HG03469 (cell line): ENCODE measurements around the gene ABTB1.
"Not testable (repeated sequence)": the region's sequence is repeated elsewhere in the genome, so short reads cannot be mapped to it uniquely, and the experiment has no call there.

Experiments
- ATAC-seq: cut with Tn5 transposase; IDR thresholded peaks from one replicate; pipeline ENCODE4 v1.9.1; 2021; ENCODE audit warnings: mild to moderate bottlenecking, moderate library complexity, moderate number of reproducible peaks; ENCODE audit not compliant: unreplicated experiment

The ABTB1 gene

DNA sequence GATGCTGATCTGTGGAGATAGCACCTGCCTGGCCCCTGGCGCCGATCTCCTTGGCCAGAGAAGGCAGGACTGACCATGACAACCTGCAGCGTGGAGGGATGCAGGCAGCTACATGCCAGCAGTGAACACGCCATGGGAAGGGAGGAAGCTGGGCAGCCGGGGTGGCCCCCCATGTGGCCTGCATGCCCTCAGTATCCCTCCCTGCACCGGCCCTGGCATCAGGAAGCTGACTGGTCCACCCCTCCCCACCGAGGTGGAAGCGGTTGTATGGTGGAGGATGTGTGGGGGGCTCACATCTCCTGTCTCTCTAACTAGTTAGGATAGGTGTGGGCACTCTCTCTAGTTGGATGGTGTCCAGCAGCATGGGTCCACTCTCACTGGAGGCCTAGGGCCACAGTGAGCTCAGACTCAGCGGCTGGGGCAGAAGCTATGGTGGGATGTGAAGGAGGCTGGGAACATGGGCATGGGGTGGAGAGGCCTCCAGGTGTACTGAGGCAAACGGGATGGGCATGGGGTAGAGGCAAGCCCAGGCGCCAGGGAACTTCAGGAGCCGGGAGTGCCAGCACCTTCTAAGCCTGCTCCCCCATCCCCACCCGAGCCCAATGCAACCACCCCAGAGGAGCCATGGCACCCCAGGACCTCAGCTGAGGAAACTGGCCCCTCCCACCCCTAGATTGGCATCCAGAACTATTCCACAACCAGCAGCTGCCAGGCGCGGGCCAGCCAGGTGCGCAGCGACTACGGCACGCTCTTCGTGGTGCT is 1.8 kb upstream of the ABTB1 start:
- ATAC-seq, result no peak

DNA sequence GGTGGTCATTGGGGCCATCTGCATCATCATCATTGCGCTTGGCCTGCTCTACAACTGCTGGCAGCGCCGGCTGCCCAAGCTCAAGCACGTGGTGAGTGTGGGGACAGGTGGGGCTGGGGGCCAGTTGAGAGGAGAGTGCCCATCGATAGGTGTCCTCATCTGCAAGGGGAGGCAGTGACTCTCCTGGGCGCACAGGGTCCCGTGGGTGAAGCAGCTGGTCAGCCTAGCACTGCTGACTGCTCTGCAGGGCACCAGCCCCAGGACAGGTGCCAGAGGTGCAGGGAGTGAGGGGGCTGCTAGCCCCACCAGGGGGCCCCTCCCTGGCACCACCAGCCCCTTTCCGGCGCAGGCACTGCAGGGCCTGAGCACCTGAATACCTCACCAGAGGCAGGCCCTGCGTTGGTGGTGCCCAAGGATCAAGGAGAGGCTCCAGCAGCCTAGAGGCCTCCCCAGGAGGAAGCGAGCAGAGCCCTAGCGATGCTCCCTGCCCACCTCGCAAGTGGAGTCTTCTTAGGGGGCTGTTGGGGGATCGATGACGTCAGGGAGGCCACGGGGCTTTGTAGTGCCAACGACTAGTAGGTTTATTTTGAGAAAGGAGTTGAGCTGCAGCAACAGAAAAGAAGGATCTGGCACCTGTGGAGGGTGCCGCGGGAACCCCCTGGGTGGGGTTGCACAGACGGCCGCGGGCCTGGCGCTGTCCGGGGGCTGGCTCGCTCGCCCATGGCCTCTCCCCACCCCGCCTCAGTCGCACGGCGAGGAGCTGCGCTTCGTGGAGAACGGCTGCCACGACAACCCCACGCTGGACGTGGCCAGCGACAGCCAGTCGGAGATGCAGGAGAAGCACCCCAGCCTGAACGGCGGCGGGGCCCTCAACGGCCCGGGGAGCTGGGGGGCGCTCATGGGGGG is 976 bp upstream of the ABTB1 start:
- no peak for ATAC-seq

DNA sequence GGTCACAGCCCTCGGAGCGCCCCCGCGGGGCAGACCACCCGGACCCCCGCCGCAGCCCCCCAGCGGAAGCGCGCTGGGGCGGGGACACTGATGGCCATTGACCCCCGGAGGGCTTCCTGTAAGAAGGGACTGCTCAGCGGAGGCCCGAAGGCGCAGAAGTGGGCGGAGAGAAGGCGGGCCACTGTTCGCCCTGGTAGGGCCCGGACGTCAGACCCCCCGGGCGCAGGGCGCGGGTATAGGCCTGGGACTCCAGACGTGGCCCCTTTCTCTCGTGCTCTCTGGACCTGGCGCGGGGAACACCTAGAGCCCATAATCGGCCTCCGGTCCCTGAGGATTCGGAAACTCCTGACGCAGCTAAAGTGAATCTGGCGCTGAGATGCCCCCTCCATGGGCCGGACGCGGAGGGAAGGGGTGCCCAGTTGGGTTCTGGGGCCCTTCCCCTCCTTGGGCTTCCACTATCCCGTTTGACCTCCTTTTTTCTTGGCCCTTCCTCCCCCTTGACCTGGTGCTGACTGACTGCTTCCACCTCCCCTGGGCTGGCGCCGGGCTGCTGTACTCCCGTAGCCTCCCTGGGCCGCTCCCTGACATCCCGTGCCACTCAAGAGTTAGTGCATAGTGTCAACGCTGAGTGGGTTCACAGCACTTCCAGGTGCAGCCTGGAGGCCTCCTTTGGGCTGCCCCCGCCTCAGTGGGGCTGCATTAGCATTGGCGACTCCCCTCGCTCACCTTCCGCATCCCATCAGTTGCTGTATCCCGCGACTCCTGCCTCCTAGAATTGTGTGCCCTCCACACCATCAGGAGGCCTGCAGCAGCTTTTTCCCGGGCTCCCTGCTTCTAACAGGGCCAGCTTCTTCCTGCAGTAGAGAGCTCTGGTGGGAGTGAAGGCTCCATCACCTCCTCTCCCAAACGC is 694 bp downstream of the ABTB1 start:
- no peak for ATAC-seq

DNA sequence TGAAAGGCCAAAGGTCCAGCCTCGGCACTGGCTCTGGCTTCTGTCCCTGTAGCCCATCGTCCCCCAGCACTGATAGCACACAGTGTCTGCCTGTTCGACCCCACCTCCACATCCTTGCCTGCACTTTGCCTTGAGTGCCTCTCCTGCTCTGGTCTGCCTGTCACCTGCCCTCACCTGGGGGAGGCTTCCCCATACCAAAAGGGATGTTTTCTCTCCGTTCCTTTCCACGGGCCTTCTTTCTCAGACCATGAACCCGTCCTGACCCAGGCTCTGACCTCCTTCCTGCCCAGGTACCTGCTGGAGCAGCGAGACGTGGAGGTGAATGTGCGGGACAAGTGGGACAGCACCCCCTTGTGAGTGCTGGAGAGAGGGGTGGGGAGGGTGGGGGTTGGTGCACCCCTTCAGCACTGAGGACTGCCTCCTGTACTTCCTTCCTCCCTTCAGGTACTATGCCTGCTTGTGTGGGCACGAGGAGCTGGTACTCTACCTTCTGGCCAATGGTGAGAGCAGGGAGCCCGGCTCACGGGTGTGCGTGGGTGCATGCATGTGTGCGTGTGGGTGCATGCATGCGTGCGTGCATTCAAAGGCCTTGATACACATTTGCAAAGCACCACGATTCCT is 1.5 kb downstream of the ABTB1 start:
- no peak for ATAC-seq

DNA sequence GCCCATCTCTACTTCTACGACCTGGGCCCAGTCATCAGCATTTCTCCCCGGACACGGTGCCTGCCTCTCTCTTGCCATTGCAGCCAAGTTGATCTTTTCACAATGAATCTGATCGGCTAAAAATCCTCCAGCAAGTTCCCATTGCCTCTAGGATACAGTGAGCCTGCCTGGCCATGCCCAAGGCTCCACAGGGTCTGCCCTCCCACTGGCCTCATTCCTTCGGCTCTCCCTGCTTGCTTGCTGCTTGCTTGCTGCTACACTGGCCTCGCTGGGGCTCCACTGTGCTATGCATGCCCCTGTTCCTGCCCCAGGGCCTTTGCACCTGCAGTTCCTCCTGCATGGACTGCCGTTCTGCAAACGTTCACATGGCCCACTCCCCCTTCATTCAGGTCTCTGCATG is 2.0 kb downstream of the ABTB1 start:
- no peak for ATAC-seq

DNA sequence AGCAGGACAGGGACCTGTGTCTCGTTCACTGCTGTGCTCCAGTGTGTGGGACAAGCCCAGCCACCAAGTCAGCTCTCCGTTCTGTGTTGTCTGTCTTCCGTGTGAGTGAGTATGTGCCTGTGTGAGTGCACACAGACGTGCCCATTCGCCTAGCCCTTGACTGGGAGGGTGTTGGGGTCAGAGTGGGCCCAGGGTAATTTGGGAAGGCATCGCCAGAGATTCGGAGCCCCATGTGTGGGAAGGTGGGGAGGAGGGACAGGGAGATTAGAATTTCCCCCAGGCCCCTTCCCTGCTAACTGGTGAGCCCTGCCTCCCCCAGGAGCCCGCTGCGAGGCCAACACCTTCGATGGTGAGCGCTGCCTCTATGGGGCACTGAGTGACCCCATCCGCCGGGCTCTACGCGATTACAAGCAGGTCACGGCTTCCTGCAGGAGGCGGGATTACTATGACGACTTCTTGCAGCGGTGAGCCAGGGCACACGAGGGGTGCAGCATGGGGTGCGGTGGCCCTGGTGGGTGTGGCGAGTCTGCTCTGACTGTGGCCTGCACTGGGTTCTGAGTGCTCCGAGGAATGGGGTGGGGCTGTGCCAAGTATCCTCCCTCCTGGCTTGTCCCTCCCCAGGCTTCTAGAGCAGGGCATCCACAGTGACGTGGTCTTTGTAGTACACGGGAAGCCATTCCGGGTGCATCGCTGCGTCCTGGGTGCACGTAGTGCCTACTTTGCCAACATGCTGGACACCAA is 3.1 kb downstream of the ABTB1 start:
- ATAC-seq, result no peak

DNA sequence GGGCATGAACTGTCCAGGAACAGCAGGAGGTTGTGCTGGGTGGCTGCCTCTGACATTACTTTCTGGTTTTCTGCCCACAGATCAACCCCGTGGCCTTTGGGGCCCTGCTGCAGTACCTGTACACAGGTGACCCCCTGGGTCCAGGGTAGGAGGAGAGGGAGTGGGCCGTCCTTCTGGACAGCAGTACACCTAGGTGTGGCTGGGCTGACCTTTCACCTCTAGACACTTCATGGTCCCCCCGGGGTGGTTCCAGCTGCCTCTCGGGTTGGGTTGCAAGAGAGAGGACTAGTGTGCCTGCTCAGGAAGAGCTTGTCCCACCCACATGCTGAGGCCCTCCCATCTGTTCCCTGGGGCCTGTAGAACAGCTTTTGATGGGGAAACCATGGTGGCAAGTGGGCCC is 3.7 kb downstream of the ABTB1 start:
- no peak for ATAC-seq

DNA sequence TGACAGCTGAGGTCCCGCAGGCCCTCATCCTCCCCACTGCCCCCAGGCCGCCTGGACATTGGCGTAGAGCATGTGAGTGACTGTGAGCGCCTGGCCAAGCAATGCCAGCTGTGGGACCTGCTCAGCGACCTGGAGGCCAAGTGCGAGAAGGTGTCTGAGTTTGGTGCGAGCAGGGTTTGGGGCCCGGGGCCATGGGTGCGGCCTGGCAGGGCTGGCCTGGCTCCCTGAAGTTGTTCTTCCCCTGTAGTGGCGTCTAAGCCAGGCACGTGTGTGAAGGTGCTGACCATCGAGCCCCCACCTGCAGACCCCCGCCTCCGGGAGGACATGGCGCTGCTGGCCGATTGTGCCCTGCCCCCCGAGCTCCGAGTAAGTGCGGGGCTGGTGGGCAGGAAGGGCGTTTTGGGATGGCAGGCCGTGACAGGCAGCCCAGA is 4.2 kb downstream of the ABTB1 start:
- no peak for ATAC-seq

DNA sequence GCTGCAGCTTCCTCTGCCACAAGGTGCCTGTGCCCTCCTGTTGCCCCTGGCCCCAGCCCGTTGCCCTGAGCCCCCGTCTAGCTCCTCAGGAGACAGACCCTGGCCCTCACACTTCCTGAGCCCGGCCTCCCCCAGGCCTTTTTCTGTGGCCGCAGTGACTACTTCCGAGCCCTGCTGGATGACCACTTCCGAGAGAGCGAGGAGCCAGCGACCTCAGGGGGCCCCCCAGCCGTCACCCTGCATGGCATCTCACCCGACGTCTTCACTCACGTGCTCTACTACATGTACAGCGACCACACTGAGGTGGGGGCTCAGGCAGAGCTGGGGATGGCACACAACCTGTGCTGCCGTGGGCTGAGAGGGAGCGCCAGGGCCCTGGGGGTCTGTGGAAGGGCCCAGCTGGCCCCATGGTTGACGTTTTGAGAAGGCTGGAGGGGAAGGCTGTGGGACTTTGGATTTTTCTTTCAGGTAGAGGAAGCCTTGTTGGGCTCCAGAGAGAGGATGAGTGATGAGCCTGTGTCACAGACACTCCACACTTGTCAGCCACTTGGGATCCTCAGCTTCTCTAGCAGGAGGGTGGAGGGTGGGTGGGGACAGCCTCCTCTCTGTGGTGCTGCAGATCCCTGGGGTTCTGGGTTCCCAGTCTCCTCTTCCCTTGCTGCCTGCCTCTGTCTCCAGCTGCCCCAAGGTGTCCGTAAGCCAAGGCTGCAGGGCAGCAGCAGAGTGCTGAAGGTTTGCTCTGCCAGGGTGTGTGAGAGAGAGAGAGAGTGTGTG is 5.0 kb downstream of the ABTB1 start:
- no peak for ATAC-seq

DNA sequence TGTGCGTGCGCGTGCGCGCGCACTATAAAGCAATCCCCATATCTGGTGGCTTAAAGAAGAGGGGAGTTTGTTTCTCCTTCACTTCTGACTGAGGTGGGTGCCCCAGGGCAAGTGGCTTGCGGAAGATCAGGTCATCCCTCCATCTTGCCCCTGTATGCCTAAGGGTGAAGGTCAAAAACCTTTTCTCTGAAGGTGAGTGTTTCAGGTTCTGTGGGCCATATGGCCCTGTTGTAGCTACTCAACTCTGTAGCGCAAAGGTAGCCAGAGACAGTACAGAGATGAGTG is 5.5 kb downstream of the ABTB1 start:
- no peak for ATAC-seq

DNA sequence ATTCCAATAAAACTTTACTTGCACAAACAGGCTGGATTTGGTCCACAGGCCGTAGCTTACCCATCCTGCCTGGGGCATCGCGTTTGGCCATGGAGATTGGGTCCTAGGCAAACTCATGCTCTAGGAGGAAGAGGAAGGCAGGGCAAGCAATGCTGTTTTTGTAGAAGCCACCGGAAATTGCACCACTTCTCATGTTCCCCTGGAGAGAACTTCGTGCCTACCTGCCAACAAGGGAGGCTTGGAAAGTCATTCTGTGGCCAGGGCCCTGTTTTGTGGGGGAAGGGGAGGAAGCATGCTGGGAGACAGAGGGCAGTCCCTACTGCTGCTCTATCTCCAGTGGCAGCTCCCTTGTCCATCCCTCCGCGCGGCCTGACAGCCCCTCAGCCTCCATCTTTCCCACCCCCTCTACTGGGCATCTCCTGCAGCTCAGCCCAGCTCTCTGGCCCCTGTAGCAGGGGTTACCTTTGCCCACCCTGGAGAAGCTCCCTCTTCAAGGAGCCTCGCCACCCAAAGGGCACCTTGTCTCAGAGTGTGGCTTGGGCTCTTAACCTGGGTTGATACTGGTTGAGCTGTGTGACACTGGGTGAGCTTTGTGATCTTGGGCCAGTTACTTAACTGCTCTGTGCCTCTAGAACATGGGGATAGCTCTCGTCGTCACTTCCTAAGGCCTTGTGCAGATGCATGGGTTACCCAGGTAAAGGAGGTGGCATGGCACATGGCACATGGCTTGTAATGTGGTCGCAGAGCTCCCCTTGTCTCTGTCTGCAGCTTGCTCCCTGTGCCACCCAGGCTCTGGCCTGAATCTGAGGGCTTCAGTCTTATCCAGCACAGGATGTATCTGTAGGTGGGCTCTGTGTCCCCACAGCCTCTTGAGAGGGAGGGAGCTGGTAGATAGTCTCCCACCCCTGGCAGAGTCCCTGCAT is 6.1 kb downstream of the ABTB1 start:
- no peak for ATAC-seq

DNA sequence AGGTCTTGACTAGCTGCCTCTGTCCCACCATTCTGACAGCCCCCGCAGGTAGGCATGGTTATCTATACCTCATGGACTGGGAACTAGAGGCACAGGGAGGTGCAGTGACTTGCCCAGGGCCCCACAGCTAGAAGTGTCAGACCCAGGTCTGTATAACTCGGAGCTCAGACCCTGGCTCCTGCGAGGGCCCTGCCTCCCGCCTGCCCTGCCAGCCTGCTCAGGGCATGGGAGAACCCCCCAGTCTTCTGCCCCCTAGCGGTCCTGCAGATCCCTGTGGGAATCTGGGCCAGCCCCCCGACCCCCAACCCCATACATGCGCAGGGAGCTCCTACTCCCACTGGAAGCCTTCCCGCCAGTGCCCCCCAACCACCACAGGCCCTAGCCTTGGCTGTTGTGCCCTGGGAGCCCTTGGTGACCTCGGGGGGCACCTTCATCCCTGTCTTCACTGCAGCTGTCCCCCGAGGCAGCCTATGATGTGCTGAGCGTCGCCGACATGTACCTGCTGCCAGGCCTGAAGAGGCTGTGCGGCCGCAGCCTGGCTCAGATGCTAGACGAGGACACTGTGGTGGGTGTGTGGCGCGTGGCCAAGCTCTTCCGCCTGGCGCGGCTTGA is 6.9 kb downstream of the ABTB1 start:
- no peak for ATAC-seq

DNA sequence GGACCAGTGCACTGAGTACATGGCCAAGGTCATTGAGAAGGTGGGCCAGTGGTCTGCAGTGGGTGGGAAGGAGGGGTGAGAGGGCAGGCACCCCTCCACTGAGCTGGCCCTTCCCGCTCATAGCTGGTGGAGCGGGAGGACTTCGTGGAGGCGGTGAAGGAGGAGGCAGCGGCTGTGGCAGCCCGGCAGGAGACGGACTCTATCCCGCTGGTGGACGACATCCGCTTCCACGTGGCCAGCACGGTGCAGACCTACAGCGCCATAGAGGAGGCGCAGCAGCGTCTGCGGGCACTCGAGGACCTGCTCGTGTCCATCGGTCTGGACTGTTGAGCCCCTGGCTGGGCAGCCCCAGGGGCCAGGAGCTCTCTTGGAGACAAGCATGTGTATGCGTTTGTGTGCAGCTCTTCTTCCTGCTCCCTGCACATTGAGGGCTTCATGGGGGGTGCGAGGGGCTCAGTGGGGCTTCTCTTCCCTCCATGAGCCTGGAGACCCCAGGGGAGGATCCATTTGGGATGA is 7.5 kb downstream of the ABTB1 start:
- ATAC-seq, result no peak

DNA sequence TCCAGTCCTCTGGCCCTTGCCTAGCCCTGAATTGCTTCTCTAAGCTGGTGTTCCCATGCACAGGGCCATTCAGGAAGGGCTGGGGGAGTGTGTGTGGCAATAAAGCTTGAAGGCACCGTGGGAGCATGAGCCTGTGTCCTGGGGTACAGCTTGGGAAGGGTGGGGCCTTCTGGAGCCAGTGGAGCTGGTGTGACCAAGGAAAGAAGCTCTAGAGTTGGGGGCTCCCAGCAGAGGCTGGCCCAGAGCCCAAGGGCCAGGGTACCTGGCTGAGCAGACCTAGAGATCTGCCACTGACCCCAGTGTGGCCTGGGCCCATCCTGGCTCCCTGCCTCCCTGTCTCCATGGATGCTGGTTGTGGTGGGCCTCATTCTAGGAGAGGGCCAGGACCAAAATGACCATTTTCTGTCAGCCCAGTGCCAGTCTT is 8.1 kb downstream of the ABTB1 start:
- no peak for ATAC-seq

DNA sequence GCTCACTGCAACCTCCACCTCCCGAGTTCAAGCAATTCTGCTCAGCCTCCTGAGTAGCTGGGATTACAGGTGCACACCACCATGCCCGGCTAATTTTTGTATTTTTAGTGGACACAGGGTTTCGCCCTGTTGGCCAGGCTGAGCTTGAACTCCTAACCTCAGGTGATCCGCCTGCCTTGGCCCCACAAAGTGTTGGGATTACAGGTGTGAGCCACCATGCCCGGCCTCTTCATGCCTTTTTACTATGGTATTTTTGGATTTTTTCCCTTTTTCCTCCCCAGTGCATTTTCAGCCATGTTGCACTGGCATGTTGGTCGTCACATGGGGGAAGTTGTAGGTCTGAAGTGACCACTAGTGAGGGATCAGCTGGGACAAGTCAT is 9.4 kb downstream of the ABTB1 start:
- ATAC-seq, result not testable (repeated sequence)

DNA sequence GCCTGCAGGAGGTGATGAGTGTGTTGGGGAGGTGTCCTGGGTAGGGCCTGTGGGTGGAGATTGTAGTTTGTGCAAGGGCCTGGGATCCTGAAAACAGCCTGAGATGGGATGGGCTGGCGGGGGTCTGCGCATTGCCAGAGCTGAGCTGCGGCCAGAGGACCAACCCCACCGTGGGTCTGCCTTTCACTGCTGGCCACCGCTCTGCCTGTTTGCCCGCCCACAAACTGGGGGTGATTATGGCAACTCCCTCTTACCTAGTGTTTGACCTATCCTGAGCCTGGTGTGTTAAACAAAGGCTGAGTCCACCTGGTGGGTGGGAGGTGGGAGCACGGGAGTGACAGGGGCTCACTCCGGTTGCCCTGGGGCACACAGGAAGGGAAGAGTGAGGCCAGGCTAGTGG is 9.8 kb downstream of the ABTB1 start:
- ATAC-seq, result no peak

DNA sequence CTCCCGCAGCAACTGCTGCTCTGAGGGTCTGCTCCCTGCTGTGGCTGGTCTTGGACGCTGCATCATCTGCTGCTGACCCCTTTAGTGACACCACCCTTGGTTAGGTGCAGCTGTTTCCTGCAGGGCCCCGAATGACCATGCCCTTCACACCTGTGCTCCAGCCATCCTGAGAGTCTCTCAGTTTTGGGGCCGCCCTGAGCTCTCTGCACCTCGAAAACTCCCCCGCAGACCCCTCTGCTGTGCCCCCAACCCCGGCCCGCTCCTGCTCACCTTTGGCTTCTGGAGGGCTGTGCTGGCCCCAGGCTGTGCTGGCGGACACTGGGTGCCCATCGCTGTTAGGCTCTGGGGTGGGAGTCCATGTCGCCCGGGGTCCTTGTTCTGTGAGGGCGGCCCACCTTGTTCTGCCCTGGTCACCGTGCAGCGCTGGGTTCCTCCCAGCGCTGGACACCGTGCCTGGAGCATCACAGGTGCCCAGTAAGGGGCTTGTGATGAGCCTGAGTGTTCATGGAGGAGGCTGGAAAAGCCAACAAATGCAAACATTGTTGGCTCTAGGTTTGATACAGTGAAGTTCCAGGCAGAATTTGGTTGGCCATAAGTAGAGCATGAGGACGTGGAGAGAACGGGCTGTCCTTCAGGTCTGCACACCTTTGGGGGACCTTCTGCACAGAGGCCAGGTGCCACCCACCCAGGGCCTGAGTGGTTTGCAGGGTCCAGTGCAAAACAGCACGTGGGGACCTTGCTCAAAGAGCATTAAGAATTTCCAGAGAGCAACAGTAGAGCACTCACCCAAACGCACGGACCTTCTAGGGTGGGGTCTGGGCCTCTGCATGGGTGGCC is 12.3 kb downstream of the ABTB1 start:
- no peak for ATAC-seq
